Type B pancreatic cell (in vitro differentiated cells): Measurements from ENCODE around the gene ZSCAN21. TPM values are rescaled to one million over a fixed set of nuclear protein-coding genes. Genes with fewer than 3 reads are reported as not detected.

Experiments used
- DNase-seq: peaks from one replicate; pipeline ENCODE4 v3.0.0; 2021; ENCODE audit warnings: mixed read lengths; ENCODE audit not compliant: unreplicated experiment; ENCODE audit errors: extremely low spot score
- H3K27ac Mint-ChIP-seq: 2 replicates; pipeline ENCODE4 v1.8.0; 2021; ENCODE audit warnings: mild to moderate bottlenecking, mixed read lengths
- H3K27me3 Mint-ChIP-seq: 2 replicates; pipeline ENCODE4 v1.8.0; 2021; ENCODE audit warnings: mixed read lengths
- H3K36me3 Mint-ChIP-seq: 2 replicates; pipeline ENCODE4 v1.8.0; 2021; ENCODE audit warnings: mixed read lengths
- H3K4me1 Mint-ChIP-seq: one replicate; pipeline ENCODE4 v1.8.0; 2021; ENCODE audit warnings: mixed read lengths; ENCODE audit not compliant: unreplicated experiment
- H3K4me3 Mint-ChIP-seq: 2 replicates; pipeline ENCODE4 v1.8.0; 2021; ENCODE audit warnings: mild to moderate bottlenecking, mixed read lengths
- H3K9me3 Mint-ChIP-seq: 2 replicates; pipeline ENCODE4 v1.8.0; 2021; ENCODE audit warnings: mixed read lengths
- CTCF ChIP-seq: fragments of 200-600 bp; sonication (generic); conservative IDR thresholded peaks from 2 replicates; pipeline ENCODE4 v1.5.0; 2021; ENCODE audit warnings: antibody characterized with exemption, mild to moderate bottlenecking
- microRNA-seq: library from miRNA; unstranded; fragments of <30 nt; microRNA quantifications from one replicate; pipeline ENCODE4, GENCODE V29; 2020
- total RNA-seq: library from RNA; stranded (reverse); gene quantifications from 2 replicates; pipeline ENCODE4 v1.2.1, GENCODE V29; 2021; ENCODE audit warnings: low replicate concordance

Gene ZSCAN21
- total RNA-seq, 1 donor from 2014 or later: 16.4 TPM

GRCh38 chr7:100107890-100108289, 58.3 kb downstream of the ZSCAN21 start:
- Mint-ChIP-seq H3K4me1 (peaks cover 4% of the 10 kb centered on the region), H3K4me3 (no peak overlapping the region), H3K9me3 (no peaks in the 10 kb centered on the region), H3K36me3 (peaks cover 7% of the 10 kb centered on the region), H3K27me3 (no peaks in the 10 kb centered on the region), H3K27ac (no peak overlapping the region)
- TF ChIP-seq CTCF: no peak
- DNase-seq: no peak

- Mint-ChIP-seq H3K9me3 (no peaks in the 10 kb centered on the region), H3K4me1 (no peaks in the 10 kb centered on the region), H3K27me3 (no peaks in the 10 kb centered on the region), H3K4me3 (no peak overlapping the region), H3K27ac (no peak overlapping the region), H3K36me3 (peaks cover 7% of the 10 kb centered on the region)
- DNase-seq: no peak
- peak; percentile 26 for TF ChIP-seq CTCF
Measured at GRCh38 chr7:100109521-100110163, 60.1 kb downstream of the ZSCAN21 start.

- Mint-ChIP-seq H3K27ac (no peak overlapping the region), H3K4me3 (no peak overlapping the region), H3K4me1 (no peaks in the 10 kb centered on the region), H3K27me3 (no peaks in the 10 kb centered on the region), H3K36me3 (peaks cover 11% of the 10 kb centered on the region), H3K9me3 (no peaks in the 10 kb centered on the region)
- no peak for DNase-seq
- no peak for TF ChIP-seq CTCF
Measured at GRCh38 chr7:100111156-100111555, 61.6 kb downstream of the ZSCAN21 start.

GRCh38 chr7:100111914-100112313, 62.3 kb downstream of the ZSCAN21 start:
- Mint-ChIP-seq H3K36me3 (peaks cover 12% of the 10 kb centered on the region), H3K4me3 (no peak overlapping the region), H3K27me3 (no peaks in the 10 kb centered on the region), H3K9me3 (no peaks in the 10 kb centered on the region), H3K27ac (no peak overlapping the region), H3K4me1 (no peaks in the 10 kb centered on the region)
- TF ChIP-seq CTCF: no peak
- DNase-seq: no peak

Small RNA genes within 50 kb of the gene (microRNA-seq; reads per million reads assigned to microRNA genes)
- gene MIR106B (6,003 reads per million, percentile 93 among the genes with 10 or more reads in this experiment), gene MIR25 (785 reads per million, percentile 81 among the genes with 10 or more reads in this experiment), gene MIR93 (9,168 reads per million, percentile 95 among the genes with 10 or more reads in this experiment)

Other genes starting within 250 kb of the ZSCAN21 start
- not detected in 2 replicates for gene CYP3A43, start 221.8 kb upstream of the ZSCAN21 start, total RNA-seq
- not detected in 2 replicates for gene OR2AE1, start 172.7 kb upstream of the ZSCAN21 start, total RNA-seq
- 13.0 and 15.8 TPM in 2 replicates for gene TRIM4, start 130.2 kb upstream of the ZSCAN21 start, total RNA-seq
- gene GJC3, start 120.2 kb upstream of the ZSCAN21 start, total RNA-seq: not detected in 2 replicates
- gene AZGP1, start 73.7 kb upstream of the ZSCAN21 start, total RNA-seq: 0.50 and 0.60 TPM in 2 replicates
- 157 and 170 TPM in 2 replicates for gene ZKSCAN1, start 34.2 kb upstream of the ZSCAN21 start, total RNA-seq
- 52.8 and 66.6 TPM in 2 replicates for gene ZNF3, start 31.9 kb downstream of the ZSCAN21 start, total RNA-seq
- gene COPS6, start 39.2 kb downstream of the ZSCAN21 start, total RNA-seq: 87.0 and 120 TPM in 2 replicates
- gene MCM7, start 51.6 kb downstream of the ZSCAN21 start, total RNA-seq: 121 and 244 TPM in 2 replicates
- gene AP4M1, start 51.9 kb downstream of the ZSCAN21 start, total RNA-seq: 25.7 and 28.5 TPM in 2 replicates
- 50.9 and 77.7 TPM in 2 replicates for gene TAF6, start 69.6 kb downstream of the ZSCAN21 start, total RNA-seq
- gene CNPY4, start 69.9 kb downstream of the ZSCAN21 start, total RNA-seq: 7.2 and 36.0 TPM in 2 replicates
- gene MBLAC1, start 77.2 kb downstream of the ZSCAN21 start, total RNA-seq: 2.7 and 2.8 TPM in 2 replicates
- 96.7 and 109 TPM in 2 replicates for gene LAMTOR4, start 99.1 kb downstream of the ZSCAN21 start, total RNA-seq
- gene TRAPPC14, start 108.9 kb downstream of the ZSCAN21 start, total RNA-seq: 21.3 and 35.2 TPM in 2 replicates
- gene GAL3ST4, start 118.8 kb downstream of the ZSCAN21 start, total RNA-seq: 7.2 and 7.4 TPM in 2 replicates
- 20.6 and 53.3 TPM in 2 replicates for gene GPC2, start 127.6 kb downstream of the ZSCAN21 start, total RNA-seq
- gene STAG3, start 128.1 kb downstream of the ZSCAN21 start, total RNA-seq: 1.6 and 1.7 TPM in 2 replicates
- not detected in 2 replicates for gene PVRIG, start 170.2 kb downstream of the ZSCAN21 start, total RNA-seq